HepG2 (cell line): ENCODE data around the gene NIPAL3. TPM values are rescaled to one million over a fixed set of nuclear protein-coding genes. Genes with fewer than 3 reads are reported as not detected.

Experiments used
- ARID2 ChIP-seq: sonication (generic); formaldehyde crosslinking; IDR thresholded peaks from 2 replicates; pipeline ENCODE4 v1.8.1; 2022; ENCODE audit warnings: mild to moderate bottlenecking, missing genetic modification reagents, borderline replicate concordance
- HDAC1 ChIP-seq: sonication (generic); formaldehyde crosslinking; IDR thresholded peaks from 2 replicates; pipeline ENCODE4 v1.5.1; 2020; ENCODE audit warnings: mild to moderate bottlenecking, missing genetic modification reagents
- HNF4A ChIP-seq: sonication (generic); formaldehyde crosslinking; IDR thresholded peaks from 2 replicates; pipeline ENCODE4 v1.4.0; 2020; ENCODE audit warnings: missing genetic modification reagents
- SAP130 ChIP-seq: IDR thresholded peaks from 2 replicates; pipeline ENCODE4 v1.6.1; 2016; ENCODE audit warnings: low read depth
- SOX13 ChIP-seq, 3 experiments: fragments of 450-650 bp in 1 of 3; sonication (generic) in 1 of 3; formaldehyde crosslinking in 1 of 3; IDR thresholded peaks in 2 of 3; conservative IDR thresholded peaks in 1 of 3; 2 replicates each; pipeline versions ENCODE4 v1.5.0 to v1.6.1; 2016 to 2020; ENCODE audit warnings: antibody characterized with exemption in 1 of 3, mild to moderate bottlenecking in 1 of 3, missing compliant biosample characterization in 1 of 3, missing genetic modification reagents in 1 of 3, moderate library complexity in 1 of 3
- ZBTB4 ChIP-seq: sonication (generic); formaldehyde crosslinking; IDR thresholded peaks from 2 replicates; pipeline ENCODE4 v1.4.0; 2020; ENCODE audit warnings: missing genetic modification reagents, mild to moderate bottlenecking, borderline replicate concordance
- ZNF232 ChIP-seq: sonication (generic); formaldehyde crosslinking; IDR thresholded peaks from 2 replicates; pipeline ENCODE4 v1.4.0; 2020; ENCODE audit warnings: missing genetic modification reagents, borderline replicate concordance
- ZNF362 ChIP-seq: sonication (generic); formaldehyde crosslinking; IDR thresholded peaks from 2 replicates; pipeline ENCODE4 v1.4.0; 2020; ENCODE audit warnings: missing genetic modification reagents, mild to moderate bottlenecking, borderline replicate concordance
- ZNF580 ChIP-seq: IDR thresholded peaks from 2 replicates; pipeline ENCODE4 v1.6.1; 2016; ENCODE audit warnings: low read depth, borderline replicate concordance
- ZNF878 ChIP-seq: sonication (generic); formaldehyde crosslinking; IDR thresholded peaks from 2 replicates; pipeline ENCODE4 v1.8.1; 2023; ENCODE audit warnings: mild to moderate bottlenecking, missing genetic modification reagents, moderate library complexity
- polyA plus RNA-seq, 8 experiments: library from polyadenylated mRNA; depleted of rRNA in 3 of 8; stranded (reverse) in 7 of 8; unstranded in 1 of 8; fragments of >200 nt; fragmentation: Illumina TruSeq in 4 of 8; extraction: Trizol in 4 of 8; gene quantifications; 2 replicates each; pipeline versions ENCODE4 v1.2.1 to v1.2.3, GENCODE V29; 2011 to 2016; ENCODE audit warnings: low read depth in 4 of 8, missing spikeins in 1 of 8, mixed read lengths in 1 of 8; ENCODE audit not compliant: insufficient read depth in 1 of 8
- total RNA-seq, 5 experiments: library from RNA; depleted of rRNA; stranded (reverse); fragments of >200 nt; fragmentation: Illumina TruSeq; extraction: Trizol; gene quantifications; 2 replicates each; pipeline ENCODE4 v1.2.3, GENCODE V29; 2016; ENCODE audit warnings: low read depth in 1 of 5

NIPAL3 gene
- total and polyA plus RNA-seq, 2 of the 13 experiments (the other 11 are each of a cell fraction or from before 2014, with no cell fraction given), result 5.6 to 8.6 TPM

- TF ChIP-seq ZBTB4 (CRISPR knock-in tag) (no peak), HNF4A (CRISPR knock-in tag) (no peak), ZNF232 (CRISPR knock-in tag) (no peak), SOX13 (IDR thresholded peaks at IDR 0.05) (no peak), SOX13 (CRISPR knock-in tag; conservative IDR thresholded peaks at IDR 0.05 in 1 of 2, IDR thresholded peaks at IDR 0.05 in 1 of 2) (no peak), HDAC1 (CRISPR knock-in tag) (no peak), ARID2 (no peak), ZNF878 (CRISPR knock-in tag) (no peak), ZNF580 (CRISPR knock-in tag) (no peak), SAP130 (CRISPR knock-in tag) (no peak), ZNF362 (CRISPR knock-in tag) (no peak)
Measured at GRCh38 chr1:24425441-24425840, 9.8 kb downstream of the NIPAL3 start (continued).
